ENCODE measurements around the gene CREM. TPM values are rescaled to one million over a fixed set of nuclear protein-coding genes. Genes with fewer than 3 reads are reported as not detected.

The CREM gene
- total RNA-seq, 1 experiment from 2014 or later = 24.7 TPM

GRCh38 chr10:35237766-35238512, 111.3 kb downstream of the CREM start:
- H3K4me3 Mint-ChIP-seq (ENCODE audit: unreplicated experiment) = no peak overlapping the region
- TF ChIP-seq CTCF (IDR thresholded peaks at IDR 0.05; ENCODE audit: insufficient read depth in 1 of 2, low read depth in 1 of 2, low read length in 1 of 2, severe bottlenecking in 1 of 2, unreplicated experiment in 1 of 2) = no peak
- Histone ChIP-seq H3K9me3 (no peaks in the 10 kb centered on the region), H3K4me1 (no peaks in the 10 kb centered on the region), H3K27me3 (replicated peaks; ENCODE audit: control insufficient read depth, insufficient read depth, low read length) (no peaks in the 10 kb centered on the region), H3K36me3 (ENCODE audit: control insufficient read depth, insufficient read depth, low read length) (no peaks in the 10 kb centered on the region), H3K4me3 (ENCODE audit: low read depth, low read length) (no peak overlapping the region)
- intact Hi-C loops (cut with micrococcal nuclease; ENCODE audit: unreplicated experiment) = loop anchor here (2.0 kb wide), 2 partner anchors 325 to 361 kb away; no protein-coding TSS in a partner anchor
- no TSS peak for BruUV-seq (replicated peaks)
- ChIA-PET CTCF (no interaction called here), POLR2A (no interaction called here)
- no peaks in the 10 kb centered on the region for H3K36me3 Mint-ChIP-seq (ENCODE audit: insufficient read depth, unreplicated experiment)
- H3K4me1 Mint-ChIP-seq (ENCODE audit: low read depth, unreplicated experiment) = peaks cover 4% of the 10 kb centered on the region
- no peak overlapping the region for H3K27ac Mint-ChIP-seq (ENCODE audit: unreplicated experiment)
- no peaks in the 10 kb centered on the region for H3K27me3 Mint-ChIP-seq (ENCODE audit: insufficient read depth, unreplicated experiment)
- H3K9me3 Mint-ChIP-seq (ENCODE audit: unreplicated experiment) = no peaks in the 10 kb centered on the region
- DNase-seq = no peak

DNA sequence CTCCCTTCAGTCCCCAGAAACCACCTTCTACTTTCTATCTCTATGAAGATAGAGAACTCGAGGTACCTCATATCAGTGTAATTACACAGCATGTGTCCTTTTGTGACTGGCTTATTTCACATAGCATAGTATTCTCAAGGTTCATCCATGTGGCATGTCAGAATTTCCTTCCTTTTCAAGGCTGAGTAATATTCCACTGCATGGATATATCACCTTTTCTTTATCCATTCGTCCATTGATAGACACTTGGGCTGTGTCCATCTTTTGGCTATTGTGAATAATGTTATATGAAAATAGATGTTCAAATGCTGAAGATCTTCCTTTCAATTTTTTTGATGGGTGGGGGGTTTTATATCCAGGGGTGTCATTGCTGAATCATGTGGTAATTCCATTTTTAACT, 117.9 kb downstream of the CREM start:
- H3K27ac Mint-ChIP-seq (ENCODE audit: unreplicated experiment) = no peak overlapping the region
- DNase-seq = no peak
- H3K36me3 ChIP-seq (ENCODE audit: control insufficient read depth, insufficient read depth, low read length) = no peaks in the 10 kb centered on the region
- no peak overlapping the region for H3K4me3 ChIP-seq (ENCODE audit: low read depth, low read length)
- ChIA-PET CTCF (no interaction called here), POLR2A (no interaction called here)
- no peak overlapping the region for H3K4me3 Mint-ChIP-seq (ENCODE audit: unreplicated experiment)
- H3K27me3 ChIP-seq (replicated peaks; ENCODE audit: control insufficient read depth, insufficient read depth, low read length) = no peaks in the 10 kb centered on the region
- no peaks in the 10 kb centered on the region for H3K27me3 Mint-ChIP-seq (ENCODE audit: insufficient read depth, unreplicated experiment)
- no peaks in the 10 kb centered on the region for H3K9me3 ChIP-seq
- BruUV-seq (replicated peaks) = no TSS peak
- no peak for TF ChIP-seq CTCF (IDR thresholded peaks at IDR 0.05; ENCODE audit: insufficient read depth in 1 of 2, low read depth in 1 of 2, low read length in 1 of 2, severe bottlenecking in 1 of 2, unreplicated experiment in 1 of 2)
- H3K4me1 Mint-ChIP-seq (ENCODE audit: low read depth, unreplicated experiment) = no peaks in the 10 kb centered on the region
- no peaks in the 10 kb centered on the region for H3K36me3 Mint-ChIP-seq (ENCODE audit: insufficient read depth, unreplicated experiment)
- intact Hi-C loops (cut with micrococcal nuclease; ENCODE audit: unreplicated experiment) = no loop called here
- no peaks in the 10 kb centered on the region for H3K4me1 ChIP-seq
- no peaks in the 10 kb centered on the region for H3K9me3 Mint-ChIP-seq (ENCODE audit: unreplicated experiment)

GRCh38 chr10:35246770-35247343, 120.2 kb downstream of the CREM start:
- Histone ChIP-seq H3K4me1 (no peaks in the 10 kb centered on the region), H3K4me3 (ENCODE audit: low read depth, low read length) (no peak overlapping the region), H3K36me3 (ENCODE audit: control insufficient read depth, insufficient read depth, low read length) (no peaks in the 10 kb centered on the region), H3K9me3 (no peaks in the 10 kb centered on the region), H3K27me3 (replicated peaks; ENCODE audit: control insufficient read depth, insufficient read depth, low read length) (no peaks in the 10 kb centered on the region)
- POLR2A ChIA-PET = no interaction called here
- CTCF ChIA-PET = no interaction called here
- Mint-ChIP-seq H3K9me3 (ENCODE audit: unreplicated experiment) (no peaks in the 10 kb centered on the region), H3K27ac (ENCODE audit: unreplicated experiment) (no peak overlapping the region), H3K36me3 (ENCODE audit: insufficient read depth, unreplicated experiment) (no peaks in the 10 kb centered on the region), H3K27me3 (ENCODE audit: insufficient read depth, unreplicated experiment) (no peaks in the 10 kb centered on the region), H3K4me1 (ENCODE audit: low read depth, unreplicated experiment) (no peaks in the 10 kb centered on the region), H3K4me3 (ENCODE audit: unreplicated experiment) (no peak overlapping the region)
- BruUV-seq (replicated peaks) = no TSS peak
- TF ChIP-seq CTCF (IDR thresholded peaks at IDR 0.05; ENCODE audit: insufficient read depth in 1 of 2, low read depth in 1 of 2, low read length in 1 of 2, severe bottlenecking in 1 of 2, unreplicated experiment in 1 of 2) = no peak
- intact Hi-C loops (cut with micrococcal nuclease; ENCODE audit: unreplicated experiment) = no loop called here
- no peak for DNase-seq

Data from Caco-2 (cell line).